Left lung (tissue), 10 donors: ENCODE results near the gene ZNF598. TPM values are rescaled to one million over a fixed set of nuclear protein-coding genes. Genes with fewer than 3 reads are reported as not detected.
A peak's percentile ranks its signal among the peaks of the same experiment; 100 is the strongest.

ENCODE experiments used
- ATAC-seq: fragments of 200-7000 bp; cut with Tn5 transposase; one replicate; pipeline ENCODE4 v1.9.1; 2020; ENCODE audit warnings: moderate library complexity
- DNase-seq, 4 donors: peaks; one replicate each; pipeline ENCODE4 v3.0.0-alpha.2; 2013 to 2020
- H3K27ac ChIP-seq, 2 donors: fragments of 200-600 bp; sonication (generic) in 1 of 2; one replicate each; pipeline versions ENCODE4 v1.5.0 to v1.8.0; 2020 to 2021
- H3K27me3 ChIP-seq, 2 donors: fragments of 200-600 bp; sonication (generic) in 1 of 2; one replicate each; pipeline versions ENCODE4 v1.5.0 to v1.8.0; 2020 to 2021
- H3K36me3 ChIP-seq, 2 donors: fragments of 200-600 bp; sonication (generic) in 1 of 2; one replicate each; pipeline versions ENCODE4 v1.5.0 to v1.8.0; 2020 to 2021
- H3K4me1 ChIP-seq, 2 donors: fragments of 200-600 bp; one replicate each; pipeline ENCODE4 v1.8.0; 2021
- H3K4me3 ChIP-seq, 2 donors: fragments of 200-600 bp; sonication (generic) in 1 of 2; one replicate each; pipeline versions ENCODE4 v1.5.0 to v1.8.0; 2020 to 2021; ENCODE audit warnings: mild to moderate bottlenecking in 1 of 2
- H3K9me3 ChIP-seq, 2 donors: fragments of 200-600 bp; sonication (generic) in 1 of 2; one replicate each; pipeline versions ENCODE4 v1.5.0 to v1.8.0; 2020 to 2021
- CTCF ChIP-seq, 2 donors: fragments of 200-600 bp; sonication (generic) in 1 of 2; IDR thresholded peaks; one replicate each; pipeline versions ENCODE4 v1.5.0 to v1.8.0; 2021; ENCODE audit warnings: antibody characterized with exemption in 2 of 2
- intact Hi-C, 2 donors: fragments of 100-400 bp; cut with DNase I; formaldehyde crosslinking; loops; one replicate each; pipeline versions ENCODE4 v1.11.2 to v1.14.2; 2022
- polyA plus RNA-seq, 6 donors: library from polyadenylated mRNA; unstranded; fragments of 120-200 nt; gene quantifications; one replicate each; pipeline ENCODE4 v1.2.1, GENCODE V29; 2013; ENCODE audit not compliant: insufficient read length in 6 of 6
- total RNA-seq, 2 donors: library from RNA; stranded (reverse); fragmentation: NEBNext Ultra II Directional; extraction: Animal tissue kit (Norgen Biotek cat#: 25700); gene quantifications; one replicate each; pipeline ENCODE4 v1.2.1, GENCODE V29; 2021
- donor health status: DM: no; HTN: yes; CAD: no.
- donor health status: DM: no; HTN: no; CAD: no.

The ZNF598 gene
- total and polyA plus RNA-seq, 8 donors = 15.2 to 45.9 (median 23.1) TPM

- peak overlapping the region in 1 of 2 donors; percentile 98 for H3K4me3 ChIP-seq
- no peak for TF ChIP-seq CTCF (IDR thresholded peaks at IDR 0.05)
- H3K9me3 ChIP-seq = no peaks in the 10 kb centered on the region
- H3K27me3 ChIP-seq = no peaks in the 10 kb centered on the region
- peaks cover 0 to 4% of the 10 kb centered on the region in 2 donors for H3K36me3 ChIP-seq
- H3K27ac ChIP-seq = peak overlapping the region in 1 of 2 donors; percentile 93
- DNase-seq = peak in 1 of 4 donors; percentile 76
- intact Hi-C loops = no loop called here
- ATAC-seq = no peak
- H3K4me1 ChIP-seq = peaks cover 40 to 68% of the 10 kb centered on the region in 2 donors
Observed at GRCh38 chr16:2008009-2008526, 1.6 kb downstream of the ZNF598 start.

- Histone ChIP-seq H3K36me3 (peaks cover 0 to 13% of the 10 kb centered on the region in 2 donors), H3K4me3 (peak overlapping the region in 1 of 2 donors; percentile 98), H3K27ac (no peak overlapping the region), H3K27me3 (no peaks in the 10 kb centered on the region), H3K9me3 (no peaks in the 10 kb centered on the region), H3K4me1 (peaks cover 40 to 68% of the 10 kb centered on the region in 2 donors)
- ATAC-seq = no peak
- peak in 1 of 4 donors; percentile 68 for DNase-seq
- no peak for TF ChIP-seq CTCF (IDR thresholded peaks at IDR 0.05)
- intact Hi-C loops = no loop called here
Observed at GRCh38 chr16:2007081-2007836, 2.4 kb downstream of the ZNF598 start.

- Histone ChIP-seq H3K27ac (no peak overlapping the region), H3K27me3 (no peaks in the 10 kb centered on the region), H3K36me3 (peaks cover 0 to 22% of the 10 kb centered on the region in 2 donors), H3K9me3 (no peaks in the 10 kb centered on the region), H3K4me1 (peaks cover 40 to 68% of the 10 kb centered on the region in 2 donors), H3K4me3 (no peak overlapping the region)
- ATAC-seq = no peak
- no peak for DNase-seq
- intact Hi-C loops = no loop called here
- TF ChIP-seq CTCF (IDR thresholded peaks at IDR 0.05) = no peak
Observed at GRCh38 chr16:2006317-2006716, 3.3 kb downstream of the ZNF598 start.

GRCh38 chr16:2005646-2006045 is 4.0 kb downstream of the ZNF598 start:
- Histone ChIP-seq H3K4me3 (no peak overlapping the region), H3K9me3 (no peaks in the 10 kb centered on the region), H3K4me1 (peaks cover 39 to 66% of the 10 kb centered on the region in 2 donors), H3K36me3 (peaks cover 0 to 29% of the 10 kb centered on the region in 2 donors), H3K27ac (no peak overlapping the region), H3K27me3 (no peaks in the 10 kb centered on the region)
- peak in 1 of 4 donors; percentile 73 for DNase-seq
- ATAC-seq = no peak
- no peak for TF ChIP-seq CTCF (IDR thresholded peaks at IDR 0.05)
- intact Hi-C loops = no loop called here

GRCh38 chr16:2004795-2005517 is 4.7 kb downstream of the ZNF598 start:
- intact Hi-C loops = no loop called here
- Histone ChIP-seq H3K4me3 (no peak overlapping the region), H3K27ac (no peak overlapping the region), H3K9me3 (no peaks in the 10 kb centered on the region), H3K4me1 (peaks cover 32 to 59% of the 10 kb centered on the region in 2 donors), H3K36me3 (peaks cover 0 to 36% of the 10 kb centered on the region in 2 donors), H3K27me3 (no peaks in the 10 kb centered on the region)
- TF ChIP-seq CTCF (IDR thresholded peaks at IDR 0.05) = no peak
- no peak for DNase-seq
- no peak for ATAC-seq
